NCI-H69 (cell line): Measurements from ENCODE around the gene TTC28.
A peak's percentile ranks its signal among the peaks of the same experiment; 100 is the strongest.

Source experiments
- DNase-seq: peaks from one replicate; lab custom pipeline; 2025; lab: John Stamatoyannopoulos, UW

Gene TTC28

GRCh38 chr22:27961680-27962079, 718.0 kb downstream of the TTC28 start:
- no peak for DNase-seq

GRCh38 chr22:27961182-27961581, 718.5 kb downstream of the TTC28 start:
- no peak for DNase-seq

GRCh38 chr22:27959335-27960090, 720.1 kb downstream of the TTC28 start:
- DNase-seq, result no peak

- DNase-seq, result no peak
These were observed 726.9 kb downstream of the TTC28 start for GRCh38 chr22:27952779-27953178.

DNA sequence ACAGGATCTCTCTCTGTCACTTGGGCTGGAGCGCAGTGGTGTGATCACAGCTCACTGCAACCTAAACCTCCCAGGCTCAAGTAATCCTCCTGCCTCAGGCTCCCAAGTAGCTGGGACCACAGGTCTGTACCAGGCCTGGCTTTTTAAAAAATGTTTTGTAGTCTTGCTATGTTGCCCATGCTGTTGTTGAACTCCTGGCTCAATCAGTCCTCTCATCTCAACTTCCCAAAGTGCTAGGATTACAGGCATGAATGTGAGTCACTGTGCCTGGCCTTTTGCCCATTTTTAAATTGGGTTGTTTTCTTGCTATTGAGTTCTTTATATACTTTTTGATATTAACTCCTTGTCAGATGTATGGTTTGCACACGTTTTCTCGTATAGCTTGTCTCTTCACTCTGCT, 727.5 kb downstream of the TTC28 start:
- no peak for DNase-seq

- no peak for DNase-seq
These were observed 730.2 kb downstream of the TTC28 start for GRCh38 chr22:27949421-27949820.

DNA sequence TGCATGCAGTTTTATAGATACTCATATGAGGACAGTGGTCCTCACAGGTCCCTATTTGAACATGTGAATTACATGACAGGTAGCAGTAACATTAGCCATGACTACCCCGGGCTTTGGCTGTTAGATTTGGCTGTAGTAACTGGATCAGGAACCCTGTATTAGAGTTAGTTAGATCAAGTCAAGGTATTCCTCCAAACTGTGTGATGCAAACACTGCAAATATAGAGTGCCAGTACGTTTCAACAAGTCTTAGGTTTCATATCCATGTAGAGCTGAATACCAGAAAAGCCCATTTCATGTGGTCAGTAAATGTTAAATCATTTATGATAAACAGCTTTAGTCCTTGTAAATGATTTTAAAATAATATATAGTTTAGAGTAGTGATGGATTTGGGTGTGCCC, 731.1 kb downstream of the TTC28 start:
- no peak for DNase-seq

- no peak for DNase-seq
These were observed 732.2 kb downstream of the TTC28 start for GRCh38 chr22:27947448-27947847.

GRCh38 chr22:27941143-27941542, 738.5 kb downstream of the TTC28 start:
- no peak for DNase-seq

DNA sequence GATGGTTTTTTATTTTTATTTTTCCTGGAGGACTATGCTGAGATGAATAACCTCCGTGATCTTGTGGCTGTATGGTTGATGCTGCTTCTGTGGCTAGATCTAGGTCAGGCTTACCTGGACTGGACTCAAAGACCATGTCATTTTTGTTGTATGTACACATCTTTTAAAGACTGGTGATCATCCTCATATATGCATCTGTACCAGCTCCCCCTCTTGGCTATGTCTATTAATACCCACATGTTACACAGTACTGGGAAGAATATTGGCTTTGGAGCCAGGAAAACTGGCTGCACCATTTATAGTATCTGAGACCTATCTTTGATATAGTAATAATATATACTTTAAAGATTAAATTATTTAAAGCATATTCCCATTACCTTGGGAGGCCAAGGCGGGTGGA, 742.2 kb downstream of the TTC28 start:
- DNase-seq, result peak; percentile 13

- no peak for DNase-seq
These were observed 743.7 kb downstream of the TTC28 start for GRCh38 chr22:27935897-27936296.

- no peak for DNase-seq
These were observed 745.6 kb downstream of the TTC28 start for GRCh38 chr22:27934069-27934468.

- DNase-seq, result no peak
These were observed 746.3 kb downstream of the TTC28 start for GRCh38 chr22:27933186-27933983.

DNA sequence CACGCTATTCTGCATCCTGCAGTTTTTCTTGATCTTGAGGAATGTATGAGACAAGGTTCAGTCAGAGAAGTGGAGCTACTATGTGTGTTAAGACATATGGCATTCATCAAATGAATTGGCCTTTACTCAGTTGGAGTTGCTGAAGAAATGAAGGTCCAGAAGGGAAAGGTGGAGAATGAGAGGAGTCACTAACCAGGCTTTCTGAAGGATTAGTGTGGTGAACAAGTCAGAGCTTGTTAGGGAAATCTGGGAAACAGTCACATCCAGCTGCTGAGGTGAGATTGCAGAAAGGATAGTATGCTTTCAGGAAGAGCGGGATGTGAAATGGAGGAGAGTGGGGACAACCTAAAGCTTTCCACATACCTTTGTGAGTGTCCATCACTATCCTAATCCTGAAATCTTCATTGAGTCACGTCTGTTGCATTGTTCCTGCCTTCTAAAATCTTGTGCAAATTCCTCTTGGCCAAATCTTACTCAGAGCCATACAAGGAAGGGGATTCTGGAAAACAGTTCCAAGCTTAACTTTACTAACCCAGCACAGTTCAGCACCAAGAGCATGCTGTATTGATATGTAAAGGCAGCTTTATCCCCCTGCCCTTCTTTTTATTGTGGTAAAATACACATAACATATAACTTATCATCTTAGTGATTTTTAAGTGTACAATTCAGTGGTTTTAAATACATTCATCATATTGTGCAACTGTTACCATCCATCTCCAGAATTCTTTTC, 749.1 kb downstream of the TTC28 start:
- no peak for DNase-seq
